ENCODE data around the gene EIF3I.

GRCh38 chr1:32182060-32182459 is 40.1 kb upstream of the EIF3I start:
- TF ChIP-seq CTCF (IDR thresholded peaks at IDR 0.05) = no peak
- TF ChIP-seq POLR2A (IDR thresholded peaks at IDR 0.05) = no peak

Measured in tibial nerve (tissue), 3 donors.